Left forelimb (tissue), 1 donor: Measurements from ENCODE around the gene C22orf42.
"Not testable (repeated sequence)": the region's sequence is repeated elsewhere in the genome, so short reads cannot be mapped to it uniquely, and the experiment has no call there.

Source experiments
- DNase-seq: peaks from one replicate; pipeline ENCODE4 v3.0.0-alpha.2; 2018; ENCODE audit warnings: low spot score

Gene C22orf42

DNA sequence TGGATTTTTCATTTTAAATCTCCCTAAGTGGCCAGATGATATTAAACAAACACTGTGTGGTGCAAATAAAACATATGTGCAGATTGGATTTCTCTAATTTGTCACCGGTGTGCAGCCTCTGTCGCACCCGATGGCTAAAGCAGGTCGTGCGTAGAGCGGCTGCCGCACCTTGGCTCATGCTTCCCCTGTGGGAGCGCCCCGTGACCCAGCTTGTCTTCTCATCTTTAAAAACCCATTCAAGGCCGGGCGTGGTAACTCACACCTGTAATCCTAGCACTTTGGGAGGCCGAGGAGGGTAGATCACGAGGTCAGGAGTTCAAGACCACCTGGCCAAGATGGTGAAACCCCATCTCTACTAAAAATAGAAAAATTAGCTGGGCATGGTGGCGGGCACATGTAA lies 24.3 kb downstream of the C22orf42 start:
- DNase-seq: not testable (repeated sequence)

DNA sequence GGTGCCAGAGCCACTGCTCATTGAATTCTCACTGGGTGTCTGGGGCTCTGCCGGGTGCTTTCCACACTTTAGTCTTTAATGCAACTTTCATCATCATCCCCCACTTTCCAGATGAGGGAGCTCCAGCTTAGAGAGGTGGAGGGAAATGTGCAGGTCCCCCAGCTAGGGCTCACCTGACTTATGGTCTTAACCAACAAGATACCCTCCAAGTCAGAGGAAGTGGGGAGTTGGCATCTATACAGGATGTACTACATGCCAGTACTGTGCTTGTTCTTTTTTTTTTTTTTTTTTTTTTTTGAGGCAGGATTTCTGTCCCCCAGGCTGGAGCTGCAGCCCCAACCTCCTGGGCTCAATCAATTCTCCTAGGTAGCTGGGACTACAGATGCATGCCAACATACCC lies 26.3 kb downstream of the C22orf42 start:
- no peak for DNase-seq

DNA sequence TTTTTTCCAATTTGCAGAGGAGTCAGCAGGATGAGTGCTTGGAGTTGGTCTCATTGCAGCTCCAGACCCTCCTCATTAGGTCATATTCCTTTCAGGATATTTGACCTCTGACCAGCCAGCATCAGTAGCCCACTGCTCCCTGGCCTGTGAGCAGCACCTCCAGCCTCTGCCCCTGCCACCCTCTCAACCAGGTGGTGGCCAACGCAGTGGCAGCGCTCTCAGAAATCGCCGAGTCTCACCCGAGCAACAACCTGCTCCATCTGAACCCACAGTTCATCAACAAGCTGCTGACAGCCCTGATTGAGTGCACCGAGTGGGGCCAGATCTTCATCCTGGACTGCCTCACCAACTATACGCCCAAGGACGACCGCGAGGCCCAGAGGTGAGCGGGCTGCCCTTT lies 27.0 kb downstream of the C22orf42 start:
- no peak for DNase-seq

DNA sequence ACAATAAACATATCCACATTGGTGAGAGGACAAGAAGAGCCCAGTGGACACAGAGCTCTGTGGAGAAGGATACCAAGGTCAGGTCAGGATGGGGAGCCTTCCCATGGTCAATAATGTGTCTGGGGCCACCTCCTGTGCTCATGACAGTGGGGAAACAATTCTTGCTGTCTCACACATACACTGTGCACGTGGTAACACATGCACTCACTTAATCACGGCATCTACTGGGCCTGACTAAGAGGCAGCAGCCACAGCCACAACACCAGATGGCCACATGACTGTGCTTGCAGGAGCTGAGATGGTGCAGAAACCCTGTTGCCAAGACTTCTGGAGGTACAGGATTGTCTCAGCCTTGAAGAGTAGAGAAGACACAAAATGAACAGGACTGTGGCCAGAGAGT lies 28.6 kb downstream of the C22orf42 start:
- no peak for DNase-seq

DNA sequence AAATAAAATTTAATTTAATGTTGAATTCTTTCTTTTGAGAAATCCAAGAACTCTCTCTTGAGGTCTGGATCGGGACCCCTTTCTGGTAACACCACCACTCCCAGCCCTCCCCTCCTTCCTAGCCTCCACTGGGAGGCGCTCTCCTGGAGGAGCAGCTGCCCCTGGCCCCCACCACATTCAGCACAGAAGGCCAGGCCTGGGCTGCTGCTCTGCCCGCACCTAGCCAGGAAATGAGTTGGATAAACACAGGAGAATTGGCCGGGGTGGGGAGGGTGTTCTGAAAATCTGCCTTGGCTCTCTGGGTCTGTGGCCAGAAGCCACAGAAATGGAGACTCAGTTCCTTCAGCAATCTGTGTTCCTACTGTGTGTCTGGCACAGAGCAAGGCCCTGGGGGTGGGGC lies 31.2 kb downstream of the C22orf42 start:
- DNase-seq: no peak

DNA sequence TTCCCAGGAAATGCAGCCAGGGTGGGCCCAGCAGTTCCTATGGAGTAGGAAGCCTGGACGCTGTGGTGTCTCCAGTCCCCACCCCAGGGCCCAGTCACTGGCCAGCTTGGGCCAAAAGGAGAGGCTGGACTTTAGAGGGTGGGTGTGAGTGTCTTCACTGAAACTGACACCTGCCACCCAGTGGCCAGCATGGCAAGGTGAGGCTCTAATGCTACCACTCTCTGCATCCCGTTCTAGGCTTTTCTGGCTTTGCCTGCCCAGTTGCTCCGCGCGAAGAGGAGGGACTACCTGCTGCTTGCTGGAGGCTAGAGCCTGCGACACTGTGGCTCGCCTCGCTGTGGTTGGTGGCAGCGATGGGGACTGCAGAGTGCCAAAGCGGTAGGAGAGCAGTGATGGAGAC lies 35.4 kb downstream of the C22orf42 start:
- DNase-seq: no peak

DNA sequence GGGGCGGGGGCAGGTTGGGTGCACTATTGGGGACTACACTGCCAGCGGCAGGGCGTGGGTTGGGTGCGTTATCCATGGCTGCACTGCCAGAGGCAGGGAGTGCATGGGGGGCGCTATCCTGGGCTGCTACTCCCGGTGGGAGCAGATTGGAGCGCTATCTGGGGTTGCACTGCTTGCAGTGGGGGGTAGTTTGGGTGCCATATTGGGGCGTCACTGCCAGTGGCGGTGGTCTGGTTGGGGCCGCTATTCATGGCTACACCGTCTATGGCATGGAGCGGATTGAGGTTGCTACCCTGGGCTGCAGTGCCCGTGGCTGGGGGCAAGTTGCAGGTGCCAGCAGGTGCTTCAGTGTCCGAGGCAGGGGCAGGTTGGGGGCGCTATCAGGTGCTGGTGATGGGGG lies 36.2 kb downstream of the C22orf42 start:
- no peak for DNase-seq

DNA sequence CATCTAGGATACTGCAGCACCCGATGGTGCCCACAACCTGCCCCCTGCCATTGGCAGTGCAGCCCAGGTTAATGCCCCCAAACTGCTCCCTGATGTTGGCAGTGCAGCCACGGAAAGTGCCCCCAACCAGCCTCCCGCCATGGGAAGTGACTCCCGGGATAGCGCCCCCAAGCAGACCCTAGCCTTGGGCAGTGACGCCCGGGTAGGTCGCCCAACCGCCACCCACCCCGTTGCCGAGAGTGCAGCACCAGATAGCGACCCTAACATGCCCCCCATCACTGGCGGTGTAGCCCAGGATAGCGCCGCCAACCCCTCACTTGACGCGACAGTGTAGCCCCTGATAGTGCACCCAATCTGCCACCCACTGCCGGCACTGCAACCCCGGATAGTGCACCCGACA lies 38.5 kb downstream of the C22orf42 start:
- no peak for DNase-seq

DNA sequence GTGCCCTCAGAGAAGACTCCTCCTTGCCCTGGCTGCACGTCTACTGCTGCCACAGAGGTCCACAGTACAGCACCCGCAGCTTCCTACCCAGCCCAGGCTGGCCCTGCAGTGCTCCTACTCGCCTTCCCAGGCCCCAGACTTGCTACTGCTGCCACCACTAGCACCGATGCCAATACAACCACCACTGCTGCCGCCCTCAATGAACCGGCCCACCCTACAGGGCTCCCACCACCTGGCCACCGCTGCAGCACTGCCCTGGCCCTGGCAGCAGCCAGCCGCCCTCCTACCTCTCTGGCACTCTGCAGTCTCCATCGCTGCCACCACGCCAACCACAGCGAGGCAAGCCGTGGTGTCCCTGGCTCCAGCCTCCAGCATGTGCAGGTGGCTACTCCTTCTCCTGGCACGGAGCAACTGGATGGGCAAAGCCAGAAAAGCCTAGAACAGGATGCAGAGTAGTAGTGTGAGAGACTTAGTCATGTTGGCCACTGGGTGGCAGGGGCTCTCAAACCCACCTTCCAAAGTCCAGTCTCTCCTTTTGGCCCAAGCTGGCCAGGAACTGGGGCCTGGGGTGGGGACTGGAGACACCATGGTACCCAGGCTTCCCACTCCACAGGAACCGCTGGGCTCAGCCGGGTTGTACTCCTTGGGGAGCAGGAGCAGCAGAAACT lies 39.4 kb downstream of the C22orf42 start:
- no peak for DNase-seq

DNA sequence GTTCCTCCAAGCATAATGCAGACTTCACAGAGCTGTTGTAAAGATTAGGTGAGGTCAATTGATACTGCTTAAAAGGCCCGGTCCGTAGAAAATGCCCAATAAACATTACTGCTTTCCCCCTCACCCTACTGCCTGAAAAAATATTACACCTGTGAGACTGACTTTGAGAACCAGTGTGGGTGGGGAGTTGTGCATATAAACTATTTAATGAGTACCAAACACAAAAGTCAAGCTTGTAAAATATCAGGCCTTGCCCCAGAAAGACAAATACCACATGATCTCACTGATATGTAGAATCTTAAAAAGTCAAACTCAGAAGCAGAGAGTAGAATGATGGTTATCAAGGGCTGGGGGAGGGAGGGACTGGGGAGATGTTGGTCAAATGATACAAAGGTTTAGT lies 46.7 kb downstream of the C22orf42 start:
- DNase-seq: no peak

DNA sequence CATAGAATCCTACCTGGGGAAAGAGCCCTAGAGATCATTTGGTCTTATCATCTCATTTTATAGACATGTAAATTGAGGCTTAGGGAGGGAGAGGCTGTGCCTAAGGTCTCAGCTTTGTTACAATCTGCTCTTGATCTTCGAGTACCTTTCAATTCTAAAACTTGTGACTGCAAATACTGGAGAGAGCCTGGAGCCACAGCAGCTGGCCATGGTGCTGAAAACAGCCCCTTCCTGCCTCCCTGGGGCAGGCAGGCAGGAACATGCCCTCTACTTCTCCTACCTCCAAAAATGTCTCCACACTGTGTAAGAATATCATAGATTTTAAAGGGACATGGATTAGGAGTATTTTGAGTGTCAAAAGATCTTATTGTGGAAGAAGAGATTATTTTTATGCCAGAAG lies 52.2 kb downstream of the C22orf42 start:
- DNase-seq: no peak

DNA sequence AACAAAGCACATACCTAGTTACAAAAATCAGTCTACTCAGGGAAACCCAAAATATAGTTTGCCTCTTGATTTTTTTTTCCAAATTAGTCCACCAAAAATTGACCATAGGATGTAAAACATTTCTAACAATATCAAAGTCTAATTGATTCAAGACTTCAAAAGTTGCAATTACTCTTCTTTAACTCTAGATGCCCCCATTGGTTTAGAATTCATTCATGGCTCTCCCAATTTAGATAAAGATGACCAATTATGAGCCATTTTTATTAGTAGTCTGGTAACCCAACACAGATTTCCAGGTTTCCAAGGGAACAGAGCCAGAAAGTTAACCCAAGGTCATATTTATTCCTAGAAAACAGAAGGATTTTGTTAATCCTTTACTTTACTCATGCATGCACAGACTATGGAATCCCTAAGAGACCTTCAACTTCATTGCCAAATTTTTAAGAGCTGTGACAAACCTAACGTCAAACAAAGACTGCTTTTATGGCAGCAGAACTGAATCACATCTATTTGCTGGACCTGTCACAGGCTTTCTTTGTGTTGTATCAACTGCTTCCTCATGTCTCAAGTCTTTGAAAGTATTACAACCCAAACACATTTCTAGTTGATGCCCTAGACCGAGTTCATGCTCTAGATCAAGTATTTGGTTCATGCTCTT lies 55.3 kb downstream of the C22orf42 start:
- no peak for DNase-seq

DNA sequence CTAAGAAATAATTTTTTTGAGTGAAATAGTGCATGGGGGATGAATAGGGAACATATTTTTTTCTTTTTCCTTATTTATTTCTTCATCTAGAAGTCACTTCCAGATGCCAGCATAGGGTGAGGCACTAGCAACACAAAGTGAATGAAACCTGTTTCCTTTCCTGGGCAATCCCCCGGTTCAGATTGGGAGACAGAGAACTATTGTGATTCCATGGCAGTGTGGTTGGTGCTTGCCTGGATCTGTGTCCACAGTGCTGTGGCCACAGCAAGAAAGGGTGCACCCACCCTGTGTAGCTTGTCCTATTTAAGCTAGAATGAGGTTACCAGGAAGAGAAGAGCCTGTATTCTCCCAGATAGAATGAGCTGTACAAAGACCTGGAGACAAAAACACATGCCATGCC lies 58.4 kb downstream of the C22orf42 start:
- DNase-seq: no peak
